HG02642 (cell line): ENCODE results near the gene FKBP6.
"Not testable (repeated sequence)": the region's sequence is repeated elsewhere in the genome, so short reads cannot be mapped to it uniquely, and the experiment has no call there.

Source experiments
- ATAC-seq: cut with Tn5 transposase; IDR thresholded peaks from one replicate; pipeline ENCODE4 v1.9.1; 2021; ENCODE audit warnings: mild to moderate bottlenecking; ENCODE audit not compliant: unreplicated experiment, poor library complexity

The FKBP6 gene

GRCh38 chr7:73354196-73354595 is 26.2 kb downstream of the FKBP6 start:
- ATAC-seq: no peak

- no peak for ATAC-seq
These were observed 26.9 kb downstream of the FKBP6 start for GRCh38 chr7:73354821-73355220.

GRCh38 chr7:73356159-73356558 is 28.2 kb downstream of the FKBP6 start:
- ATAC-seq: no peak

- ATAC-seq: no peak
These were observed 30.8 kb downstream of the FKBP6 start for GRCh38 chr7:73358590-73359275.

GRCh38 chr7:73359306-73359705 is 31.3 kb downstream of the FKBP6 start:
- no peak for ATAC-seq

GRCh38 chr7:73359746-73360375 is 31.9 kb downstream of the FKBP6 start:
- ATAC-seq: no peak

GRCh38 chr7:73360590-73360989 is 32.6 kb downstream of the FKBP6 start:
- not testable (repeated sequence) for ATAC-seq

- no peak for ATAC-seq
These were observed 35.5 kb downstream of the FKBP6 start for GRCh38 chr7:73363225-73364005.

GRCh38 chr7:73364006-73364728 is 36.2 kb downstream of the FKBP6 start:
- no peak for ATAC-seq

GRCh38 chr7:73366127-73366526 is 38.2 kb downstream of the FKBP6 start:
- ATAC-seq: no peak

GRCh38 chr7:73366990-73367389 is 39.0 kb downstream of the FKBP6 start:
- no peak for ATAC-seq

GRCh38 chr7:73369009-73369408 is 41.0 kb downstream of the FKBP6 start:
- no peak for ATAC-seq

- ATAC-seq: no peak
These were observed 41.7 kb downstream of the FKBP6 start for GRCh38 chr7:73369622-73370021.

GRCh38 chr7:73373741-73374140 is 45.8 kb downstream of the FKBP6 start:
- ATAC-seq: no peak

GRCh38 chr7:73376262-73376661 is 48.3 kb downstream of the FKBP6 start:
- not testable (repeated sequence) for ATAC-seq

GRCh38 chr7:73376671-73377412 is 48.9 kb downstream of the FKBP6 start:
- no peak for ATAC-seq

GRCh38 chr7:73377413-73378200 is 49.6 kb downstream of the FKBP6 start:
- ATAC-seq: not testable (repeated sequence)

GRCh38 chr7:73382934-73383503 is 55.1 kb downstream of the FKBP6 start:
- ATAC-seq: no peak
